GM12864 (cell line): ENCODE data around the gene MGLL.

Source experiments
- DNase-seq: peaks from one replicate; pipeline ENCODE4 v3.0.0-alpha.2; 2011; ENCODE audit warnings: low read depth
- H3K4me3 ChIP-seq: 2 replicates; pipeline ENCODE4 v1.5.1; 2011; ENCODE audit warnings: mild to moderate bottlenecking, low read depth, low read length, control low read depth
- CTCF ChIP-seq: IDR thresholded peaks from 2 replicates; pipeline ENCODE4 v1.5.1; 2011; ENCODE audit warnings: low read depth, mild to moderate bottlenecking, moderate library complexity, low read length, control low read depth, inconsistent platforms; ENCODE audit errors: missing control alignments

MGLL gene

GRCh38 chr3:127652246-127652995 is 169.9 kb downstream of the MGLL start:
- no peak for DNase-seq

GRCh38 chr3:127651516-127652172 is 170.7 kb downstream of the MGLL start:
- H3K4me3 ChIP-seq = no peak overlapping the region
- DNase-seq = no peak
- TF ChIP-seq CTCF = no peak

More at GRCh38 chr3:127652246-127652995, 169.9 kb downstream of the MGLL start:
- peak; percentile 88 for TF ChIP-seq CTCF
- H3K4me3 ChIP-seq = no peak overlapping the region

- TF ChIP-seq CTCF = no peak
- no peak overlapping the region for H3K4me3 ChIP-seq
- DNase-seq = no peak
These were observed 172.1 kb downstream of the MGLL start for GRCh38 chr3:127650236-127650635.

GRCh38 chr3:127647845-127648204 is 174.5 kb downstream of the MGLL start:
- no peak for TF ChIP-seq CTCF
- no peak overlapping the region for H3K4me3 ChIP-seq
- no peak for DNase-seq

- no peak for TF ChIP-seq CTCF
- no peak for DNase-seq
- H3K4me3 ChIP-seq = no peak overlapping the region
These were observed 175.0 kb downstream of the MGLL start for GRCh38 chr3:127647166-127647844.

GRCh38 chr3:127646501-127647046 is 175.7 kb downstream of the MGLL start:
- no peak overlapping the region for H3K4me3 ChIP-seq
- TF ChIP-seq CTCF = no peak
- no peak for DNase-seq
